ENCODE results near the gene DIP2B. TPM values are rescaled to one million over a fixed set of nuclear protein-coding genes. Genes with fewer than 3 reads are reported as not detected.

Gene DIP2B
- polyA plus RNA-seq (2011; rRNA removed), result 29.3 and 32.8 TPM in 2 replicates
- 10.6 and 13.3 TPM in 2 replicates for polyA plus RNA-seq (2012; cell fraction: cytosol; rRNA removed)
- 13.1 and 18.6 TPM in 2 replicates for polyA plus RNA-seq (2012; cell fraction: nucleus; rRNA removed)
- 16.2 to 16.9 TPM (median 16.4 TPM) in 3 replicates for polyA plus RNA-seq (2017; fragmentation: RNase III; extraction: RNeasy Plus Mini Kit Qiagen cat#74134 plus additional on column Dnase treatment)
- polyA minus RNA-seq (2011; rRNA and poly(A)+ RNA removed), result 71.4 and 73.4 TPM in 2 replicates

- FAIRE-seq (no peak), DNase-seq (ENCODE audit: low read depth in 1 of 2, low spot score in 1 of 2) (peak; percentile 73 to 95), ATAC-seq (peak; percentile 91 to 93)
- H3K9me3 ChIP-seq, result peaks cover 10% of the 10 kb centered on the region
- ChIA-PET POLR2A (interaction anchor here (0.6 to 0.8 kb wide), 4 partner anchors 33 to 320 kb away, joined by 3 read pairs; partner anchors contain the start of gene ATF1), CTCF (interaction anchor here (0.6 to 8.4 kb wide), 79 partner anchors 9 to 710 kb away, joined by 3 to 182 read pairs (median 5); partner anchors contain the start of gene ATF1)
- peak within 1 kb of the TSS; percentile 62 for H3K4me3 ChIP-seq
- WGBS (ENCODE audit: missing lambda C conversion rate), result 2% methylated on average over 55 of the region's 77 CpGs
- peaks cover 42% of the 10 kb centered on the region for H3K4me1 ChIP-seq
- peak within 1 kb of the TSS; percentile 88 to 94 for H3K27ac ChIP-seq
- H3K4me2 ChIP-seq, result peak within 1 kb of the TSS; percentile 88
- TF ChIP-seq HEYL (CRISPR knock-in tag; IDR thresholded peaks at IDR 0.05) (no peak), BCL3 (IDR thresholded peaks at IDR 0.05) (peak; percentile 61; the same call in 1 of the 3 replicates), SMC3 (IDR thresholded peaks at IDR 0.05) (peak; percentile 97), RNF2 (IDR thresholded peaks at IDR 0.05; ENCODE audit: borderline replicate concordance, low read depth) (no peak), REST (IDR thresholded peaks at IDR 0.05) (no peak), USF2 (IDR thresholded peaks at IDR 0.05) (peak; percentile 94), BHLHE40 (IDR thresholded peaks at IDR 0.05; ENCODE audit: low read depth, low read length) (0 out of 2 replicates have a peak, but pooled peaks have one; percentile 10), ZNF302 (CRISPR knock-in tag; IDR thresholded peaks at IDR 0.05) (no peak), MAX (IDR thresholded peaks at IDR 0.05) (peak; percentile 84), EP300 (IDR thresholded peaks at IDR 0.05) (no peak), NR3C1 (IDR thresholded peaks at IDR 0.05) (no peak), ZC3H11A (IDR thresholded peaks at IDR 0.05) (no peak), TP53 (CRISPR knock-in tag; IDR thresholded peaks at IDR 0.05) (no peak), RARB (CRISPR knock-in tag; IDR thresholded peaks at IDR 0.05) (no peak), EHMT2 (IDR thresholded peaks at IDR 0.05; ENCODE audit: low read depth) (no peak), SREBF2 (IDR thresholded peaks at IDR 0.05) (no peak), CTCF (IDR thresholded peaks at IDR 0.05) (peak; percentile 93), HES2 (IDR thresholded peaks at IDR 0.05) (no peak), NFE2L2 (conservative IDR thresholded peaks at IDR 0.05; ENCODE audit: low read length) (no peak), PHF8 (IDR thresholded peaks at IDR 0.05; ENCODE audit: borderline replicate concordance, low read depth) (peak; percentile 52), CHD4 (IDR thresholded peaks at IDR 0.05; ENCODE audit: borderline replicate concordance) (no peak), E2F6 (IDR thresholded peaks at IDR 0.05; ENCODE audit: borderline replicate concordance, low read depth) (no peak), HOXB5 (CRISPR knock-in tag; IDR thresholded peaks at IDR 0.05) (no peak), MYC (IDR thresholded peaks at IDR 0.05; ENCODE audit: borderline replicate concordance, low read length) (0 out of 2 replicates have a peak, but pooled peaks have one; percentile 60), PBX3 (IDR thresholded peaks at IDR 0.05) (no peak), POLR2AphosphoS2 (conservative IDR thresholded peaks at IDR 0.05; ENCODE audit: low read length) (no peak), RFX5 (IDR thresholded peaks at IDR 0.05) (0 out of 2 replicates have a peak, but pooled peaks have one; percentile 45), ZFP36 (IDR thresholded peaks at IDR 0.05; ENCODE audit: borderline replicate concordance, partially characterized antibody) (no peak), POLR2A (IDR thresholded peaks at IDR 0.05; ENCODE audit: low read length) (peak; percentile 66)
Observed at GRCh38 chr12:50504798-50505674, at the start of gene DIP2B. DIP2B (plus strand) TSS chr12:50504985; CDS start chr12:50505141, 156 bp downstream.

Data from A549 (cell line).